Measurements from ENCODE around the gene PAK1IP1. TPM values are rescaled to one million over a fixed set of nuclear protein-coding genes. Genes with fewer than 3 reads are reported as not detected.
"Not testable (repeated sequence)": the region's sequence is repeated elsewhere in the genome, so short reads cannot be mapped to it uniquely, and the experiment has no call there.

PAK1IP1 gene
- polyA plus RNA-seq, 4 donors: 5.1 to 17.5 (median 10.3) TPM

DNA sequence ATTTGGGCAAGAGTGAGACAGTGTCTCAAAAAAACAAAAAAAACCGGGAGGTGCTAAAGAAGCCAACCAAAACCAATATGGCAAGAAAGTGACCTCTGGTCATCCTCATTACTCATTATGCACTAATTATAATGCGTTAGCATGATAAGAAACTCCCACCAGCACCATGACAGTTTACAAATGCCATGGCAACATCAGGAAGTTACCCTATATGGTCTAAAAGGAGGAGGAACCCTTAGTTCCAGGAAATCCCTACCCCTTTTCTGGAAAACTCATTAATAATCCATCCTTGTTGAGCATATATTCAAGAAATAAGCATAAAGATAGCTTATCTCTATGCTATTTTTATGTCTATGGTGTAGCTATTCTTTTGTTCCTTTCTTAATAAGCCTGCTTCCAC is 32.0 kb upstream of the PAK1IP1 start:
- Histone ChIP-seq H3K9me3 (ENCODE audit: control insufficient read depth in 2 of 2, insufficient read depth in 1 of 2, low read depth in 1 of 2, low read length in 1 of 2) (peaks cover 0 to 8% of the 10 kb centered on the region in 2 donors), H3K4me3 (ENCODE audit: low read depth in 1 of 3, low read length in 3 of 3) (no peak overlapping the region), H3K27ac (ENCODE audit: low read depth in 1 of 3, low read length in 2 of 3) (no peak overlapping the region), H3K27me3 (ENCODE audit: control insufficient read depth in 3 of 3, insufficient read depth in 3 of 3, low read length in 3 of 3) (no peaks in the 10 kb centered on the region), H3K36me3 (ENCODE audit: control insufficient read depth in 3 of 3, insufficient read depth in 2 of 3, low read depth in 1 of 3, low read length in 3 of 3) (no peaks in the 10 kb centered on the region), H3K4me1 (ENCODE audit: control insufficient read depth in 3 of 3, insufficient read depth in 2 of 3, low read depth in 1 of 3, low read length in 2 of 3) (no peaks in the 10 kb centered on the region)
- WGBS, 3 donors: 74 to 87% (median 76%) methylated on average over 2 of the region's 2 CpGs
- FAIRE-seq (no peak), DNase-seq (no peak)

DNA sequence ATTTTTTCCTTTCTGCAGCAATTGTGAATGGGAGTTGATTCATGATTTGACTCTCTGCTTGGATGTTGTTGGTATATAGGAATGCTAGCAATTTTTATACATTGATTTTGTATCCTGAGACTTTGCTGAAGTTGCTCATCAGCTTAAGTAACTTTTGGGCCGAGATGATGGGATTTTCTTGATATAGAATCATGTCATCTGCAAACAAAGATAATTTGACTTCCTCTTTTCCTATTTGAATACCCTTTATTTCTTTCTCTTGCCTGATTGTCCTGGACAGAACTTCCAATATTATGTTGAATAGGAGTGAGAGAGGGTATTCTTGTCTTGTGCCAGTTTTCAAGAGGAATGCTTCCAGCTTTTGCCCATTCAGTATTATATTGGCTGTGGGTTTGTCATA is 29.2 kb upstream of the PAK1IP1 start:
- not testable (repeated sequence) for FAIRE-seq; H3K36me3 ChIP-seq (ENCODE audit: control insufficient read depth in 3 of 3, insufficient read depth in 2 of 3, low read depth in 1 of 3, low read length in 3 of 3); H3K4me1 ChIP-seq (ENCODE audit: control insufficient read depth in 3 of 3, insufficient read depth in 2 of 3, low read depth in 1 of 3, low read length in 2 of 3); H3K27ac ChIP-seq (ENCODE audit: low read depth in 1 of 3, low read length in 2 of 3); H3K4me3 ChIP-seq (ENCODE audit: low read depth in 1 of 3, low read length in 3 of 3); DNase-seq; H3K9me3 ChIP-seq (ENCODE audit: control insufficient read depth in 2 of 2, insufficient read depth in 1 of 2, low read depth in 1 of 2, low read length in 1 of 2); H3K27me3 ChIP-seq (ENCODE audit: control insufficient read depth in 3 of 3, insufficient read depth in 3 of 3, low read length in 3 of 3)
- 56 to 72% (median 70%) methylated on average over 1 of the region's 1 CpG for WGBS, 3 donors

DNA sequence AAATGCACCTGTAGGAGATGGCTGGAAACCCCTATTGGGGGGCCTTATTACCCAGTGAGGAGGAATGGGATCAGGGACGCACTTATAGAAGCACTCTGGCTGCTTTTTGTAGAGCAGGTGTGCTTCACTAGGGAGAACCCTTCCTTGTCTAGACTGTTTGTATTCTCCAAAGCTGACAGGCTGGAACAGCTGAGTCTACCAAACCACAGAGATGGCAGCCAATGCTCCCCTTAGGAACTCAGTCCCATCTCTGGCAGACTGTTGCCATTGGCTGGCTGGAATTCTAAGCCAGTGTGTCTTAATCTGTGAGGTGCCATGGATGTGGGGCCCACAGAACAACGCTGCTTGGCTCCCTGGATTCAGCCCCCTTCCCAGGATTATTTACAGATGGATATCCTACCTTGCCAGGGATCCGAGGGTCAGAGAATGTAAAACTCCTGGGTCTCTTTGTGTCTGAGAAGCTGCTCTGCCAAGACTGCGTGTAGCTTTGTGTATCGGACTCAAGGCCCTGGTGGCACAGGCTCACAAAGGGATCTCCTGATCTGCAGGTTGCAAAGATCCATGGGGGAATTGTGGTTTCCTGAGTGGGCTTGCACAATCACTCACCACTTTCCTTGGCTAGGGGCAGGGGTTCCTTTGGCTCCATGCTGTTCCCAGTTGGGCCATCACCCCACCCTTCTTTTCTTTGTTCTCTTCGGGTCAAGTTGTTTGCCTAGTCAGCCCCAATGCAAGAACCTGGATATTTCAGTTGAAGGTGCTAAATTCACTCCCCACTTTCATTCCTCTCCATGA is 26.4 kb upstream of the PAK1IP1 start:
- Histone ChIP-seq H3K4me1 (ENCODE audit: control insufficient read depth in 3 of 3, insufficient read depth in 2 of 3, low read depth in 1 of 3, low read length in 2 of 3) (no peaks in the 10 kb centered on the region), H3K9me3 (ENCODE audit: control insufficient read depth in 2 of 2, insufficient read depth in 1 of 2, low read depth in 1 of 2, low read length in 1 of 2) (peaks cover 0 to under 1% of the 10 kb centered on the region in 2 donors), H3K27ac (ENCODE audit: low read depth in 1 of 3, low read length in 2 of 3) (no peak overlapping the region), H3K27me3 (ENCODE audit: control insufficient read depth in 3 of 3, insufficient read depth in 3 of 3, low read length in 3 of 3) (peaks cover 0 to 4% (median 0%) of the 10 kb centered on the region in 3 donors), H3K36me3 (ENCODE audit: control insufficient read depth in 3 of 3, insufficient read depth in 2 of 3, low read depth in 1 of 3, low read length in 3 of 3) (peaks cover 0 to 5% (median 0%) of the 10 kb centered on the region in 3 donors), H3K4me3 (ENCODE audit: low read depth in 1 of 3, low read length in 3 of 3) (no peak overlapping the region)
- FAIRE-seq (no peak), DNase-seq (no peak)
- WGBS, 3 donors: 89 to 93% (median 91%) methylated on average over 6 of the region's 6 CpGs

DNA sequence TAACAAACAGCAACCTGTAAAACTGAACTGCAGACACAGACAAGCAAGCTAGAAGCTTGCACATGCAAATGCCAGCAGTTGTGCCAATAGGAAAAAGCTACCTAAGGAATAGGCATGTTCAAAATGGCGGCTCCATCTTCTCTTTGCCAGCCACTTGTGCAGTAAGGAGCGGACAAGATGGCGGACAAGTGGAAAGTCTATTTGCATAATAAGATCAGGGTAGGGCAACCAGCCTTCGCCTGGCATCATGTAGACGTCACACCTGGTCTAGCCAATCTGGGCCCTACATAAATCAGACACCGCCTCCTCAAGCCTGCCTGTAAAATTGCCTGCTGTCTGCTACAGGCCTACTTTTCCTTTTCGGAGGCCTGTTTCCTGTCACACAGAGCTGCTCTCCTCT is 18.4 kb upstream of the PAK1IP1 start:
- Histone ChIP-seq H3K4me1 (ENCODE audit: control insufficient read depth in 3 of 3, insufficient read depth in 2 of 3, low read depth in 1 of 3, low read length in 2 of 3) (no peaks in the 10 kb centered on the region), H3K4me3 (ENCODE audit: low read depth in 1 of 3, low read length in 3 of 3) (no peak overlapping the region), H3K27ac (ENCODE audit: low read depth in 1 of 3, low read length in 2 of 3) (no peak overlapping the region), H3K36me3 (ENCODE audit: control insufficient read depth in 3 of 3, insufficient read depth in 2 of 3, low read depth in 1 of 3, low read length in 3 of 3) (peaks cover 0 to 5% (median 0%) of the 10 kb centered on the region in 3 donors), H3K27me3 (ENCODE audit: control insufficient read depth in 3 of 3, insufficient read depth in 3 of 3, low read length in 3 of 3) (no peaks in the 10 kb centered on the region), H3K9me3 (ENCODE audit: control insufficient read depth in 2 of 2, insufficient read depth in 1 of 2, low read depth in 1 of 2, low read length in 1 of 2) (no peaks in the 10 kb centered on the region)
- DNase-seq (no peak), FAIRE-seq (no peak)
- 93 to 95% (median 94%) methylated on average over 7 of the region's 7 CpGs for WGBS, 3 donors

DNA sequence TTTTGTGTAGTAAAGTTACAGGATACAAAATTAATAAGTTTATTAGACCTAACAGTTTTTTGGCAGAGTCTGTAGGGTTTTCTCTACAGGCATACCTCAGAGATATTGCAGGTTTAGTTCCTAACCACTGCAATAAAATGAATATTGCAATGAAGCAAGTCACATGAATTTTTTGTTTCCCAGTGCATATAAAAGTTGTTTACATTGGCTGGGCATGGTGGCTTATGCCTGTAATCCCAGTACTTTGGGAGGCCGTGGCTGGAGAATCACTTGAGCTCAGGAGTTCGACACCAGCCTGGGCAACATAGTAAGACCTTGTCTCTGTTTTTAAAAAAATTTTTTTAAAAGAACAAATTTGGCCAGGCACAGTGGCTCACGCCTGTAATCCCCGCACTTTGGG is 16.3 kb upstream of the PAK1IP1 start:
- no peaks in the 10 kb centered on the region for H3K4me1 ChIP-seq (ENCODE audit: control insufficient read depth in 3 of 3, insufficient read depth in 2 of 3, low read depth in 1 of 3, low read length in 2 of 3)
- DNase-seq (no peak), FAIRE-seq (no peak)
- H3K9me3 ChIP-seq (ENCODE audit: control insufficient read depth in 2 of 2, insufficient read depth in 1 of 2, low read depth in 1 of 2, low read length in 1 of 2): no peaks in the 10 kb centered on the region
- H3K36me3 ChIP-seq (ENCODE audit: control insufficient read depth in 3 of 3, insufficient read depth in 2 of 3, low read depth in 1 of 3, low read length in 3 of 3): peaks cover 0 to 4% (median 0%) of the 10 kb centered on the region in 3 donors
- H3K4me3 ChIP-seq (ENCODE audit: low read depth in 1 of 3, low read length in 3 of 3): no peak overlapping the region
- 86 to 89% (median 87%) methylated on average over 4 of the region's 4 CpGs for WGBS, 3 donors
- no peaks in the 10 kb centered on the region for H3K27me3 ChIP-seq (ENCODE audit: control insufficient read depth in 3 of 3, insufficient read depth in 3 of 3, low read length in 3 of 3)
- H3K27ac ChIP-seq (ENCODE audit: low read depth in 1 of 3, low read length in 2 of 3): no peak overlapping the region

DNA sequence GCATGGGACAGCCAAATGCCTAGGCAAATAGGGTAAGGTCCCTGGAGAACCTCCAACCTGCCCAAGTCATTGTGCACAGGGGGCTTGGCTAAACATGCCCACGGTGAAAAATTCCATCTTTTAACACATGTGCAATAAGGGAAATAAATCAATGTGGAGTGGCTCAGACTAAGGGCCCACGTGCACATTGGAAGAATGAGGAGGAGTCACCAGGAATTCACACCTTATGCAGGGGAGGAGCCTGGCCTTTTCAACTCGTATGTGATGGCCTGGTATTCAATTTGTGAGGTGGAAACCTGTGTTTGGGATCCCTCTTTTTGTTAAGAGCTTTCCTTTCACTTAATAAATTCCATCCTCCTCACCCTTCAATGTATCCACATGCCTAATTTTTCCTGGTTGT is 13.0 kb upstream of the PAK1IP1 start:
- peaks cover 0 to 4% (median 0%) of the 10 kb centered on the region in 3 donors for H3K36me3 ChIP-seq (ENCODE audit: control insufficient read depth in 3 of 3, insufficient read depth in 2 of 3, low read depth in 1 of 3, low read length in 3 of 3)
- FAIRE-seq (no peak), DNase-seq (no peak)
- no peak overlapping the region for H3K4me3 ChIP-seq (ENCODE audit: low read depth in 1 of 3, low read length in 3 of 3)
- H3K4me1 ChIP-seq (ENCODE audit: control insufficient read depth in 3 of 3, insufficient read depth in 2 of 3, low read depth in 1 of 3, low read length in 2 of 3): no peaks in the 10 kb centered on the region
- WGBS, 3 donors: 53 to 89% (median 79%) methylated on average over 3 of the region's 3 CpGs
- no peaks in the 10 kb centered on the region for H3K9me3 ChIP-seq (ENCODE audit: control insufficient read depth in 2 of 2, insufficient read depth in 1 of 2, low read depth in 1 of 2, low read length in 1 of 2)
- no peak overlapping the region for H3K27ac ChIP-seq (ENCODE audit: low read depth in 1 of 3, low read length in 2 of 3)
- H3K27me3 ChIP-seq (ENCODE audit: control insufficient read depth in 3 of 3, insufficient read depth in 3 of 3, low read length in 3 of 3): no peaks in the 10 kb centered on the region

DNA sequence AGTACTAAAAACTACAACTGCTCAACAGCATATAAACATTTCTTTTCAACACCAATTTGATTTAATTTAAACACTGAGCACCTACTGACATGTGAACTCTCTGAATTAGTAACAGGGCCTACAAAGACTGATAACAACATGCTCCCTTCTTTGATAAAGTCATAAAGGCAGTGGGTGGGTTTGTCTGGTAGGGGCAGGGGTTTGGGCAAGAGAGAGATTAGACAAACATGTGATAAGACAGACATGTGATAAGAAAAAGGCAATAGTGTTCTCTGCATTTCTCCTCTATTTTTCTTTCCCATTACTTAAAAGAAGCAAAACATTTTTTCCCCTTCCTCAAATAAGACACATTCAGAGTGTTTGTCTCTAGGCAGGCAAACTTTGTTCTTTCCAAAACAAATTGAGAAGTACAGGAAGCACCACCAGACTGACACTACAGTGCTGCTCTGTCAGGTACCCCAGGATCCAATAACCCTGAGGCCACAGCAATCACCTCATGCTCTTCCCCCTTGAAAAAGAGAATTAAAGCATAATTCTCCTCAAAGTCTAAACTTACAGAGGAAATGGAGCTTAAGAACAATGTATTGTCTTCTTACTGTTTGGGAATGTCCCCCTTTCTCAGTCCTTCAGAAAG is 12.3 kb upstream of the PAK1IP1 start:
- H3K27ac ChIP-seq (ENCODE audit: low read depth in 1 of 3, low read length in 2 of 3): no peak overlapping the region
- no peak overlapping the region for H3K4me3 ChIP-seq (ENCODE audit: low read depth in 1 of 3, low read length in 3 of 3)
- H3K36me3 ChIP-seq (ENCODE audit: control insufficient read depth in 3 of 3, insufficient read depth in 2 of 3, low read depth in 1 of 3, low read length in 3 of 3): peaks cover 0 to 3% (median 0%) of the 10 kb centered on the region in 3 donors
- DNase-seq: no peak
- no peaks in the 10 kb centered on the region for H3K27me3 ChIP-seq (ENCODE audit: control insufficient read depth in 3 of 3, insufficient read depth in 3 of 3, low read length in 3 of 3)
- no peak for FAIRE-seq
- H3K4me1 ChIP-seq (ENCODE audit: control insufficient read depth in 3 of 3, insufficient read depth in 2 of 3, low read depth in 1 of 3, low read length in 2 of 3): no peaks in the 10 kb centered on the region
- no peaks in the 10 kb centered on the region for H3K9me3 ChIP-seq (ENCODE audit: control insufficient read depth in 2 of 2, insufficient read depth in 1 of 2, low read depth in 1 of 2, low read length in 1 of 2)

DNA sequence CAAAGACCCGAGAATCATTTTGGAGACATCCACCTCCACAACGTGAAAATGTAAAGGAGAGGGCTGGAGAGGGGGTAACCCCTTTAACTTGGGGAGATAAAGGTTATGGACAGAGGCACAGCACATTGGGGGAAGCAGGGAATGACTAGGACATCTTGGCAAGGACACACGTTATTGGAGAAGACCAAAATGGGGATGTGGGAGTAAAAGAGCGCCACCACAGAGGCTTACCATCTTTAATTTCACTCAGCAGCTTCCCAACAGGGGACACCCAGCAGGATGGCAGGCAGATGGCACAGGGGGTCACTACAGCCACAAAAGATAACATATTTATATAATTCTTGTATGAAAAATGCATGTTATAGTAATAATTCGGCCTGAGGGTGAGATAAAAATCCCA is 10.2 kb upstream of the PAK1IP1 start:
- Histone ChIP-seq H3K4me1 (ENCODE audit: control insufficient read depth in 3 of 3, insufficient read depth in 2 of 3, low read depth in 1 of 3, low read length in 2 of 3) (no peaks in the 10 kb centered on the region), H3K27ac (ENCODE audit: low read depth in 1 of 3, low read length in 2 of 3) (no peak overlapping the region), H3K27me3 (ENCODE audit: control insufficient read depth in 3 of 3, insufficient read depth in 3 of 3, low read length in 3 of 3) (no peaks in the 10 kb centered on the region), H3K36me3 (ENCODE audit: control insufficient read depth in 3 of 3, insufficient read depth in 2 of 3, low read depth in 1 of 3, low read length in 3 of 3) (peaks cover 0 to 2% (median 0%) of the 10 kb centered on the region in 3 donors), H3K9me3 (ENCODE audit: control insufficient read depth in 2 of 2, insufficient read depth in 1 of 2, low read depth in 1 of 2, low read length in 1 of 2) (no peaks in the 10 kb centered on the region), H3K4me3 (ENCODE audit: low read depth in 1 of 3, low read length in 3 of 3) (no peak overlapping the region)
- 71 to 79% (median 75%) methylated on average over 5 of the region's 5 CpGs for WGBS, 3 donors
- no peak for FAIRE-seq
- no peak for DNase-seq

All from small intestine (tissue), 7 donors.